OCI-LY7 (cell line): ENCODE measurements around the gene SPOCK1. TPM values are rescaled to one million over a fixed set of nuclear protein-coding genes. Genes with fewer than 3 reads are reported as not detected.

Experiments
- BruUV-seq: library from RNA; stranded (reverse); fragments of 400-500 nt; replicated peaks from 2 replicates; lab custom pipeline; 2021; lab: Mats Ljungman, UMichigan
- CTCF ChIA-PET: fragments of 300-600 bp; sonication (Branson Sonifier 250); formaldehyde crosslinking; loops from one replicate; lab custom pipeline; 2022; ENCODE audit warnings: antibody characterized with exemption; ENCODE audit not compliant: unreplicated experiment; lab: Charles Lee
- POLR2A ChIA-PET: fragments of 300-600 bp; sonication (Branson Sonifier 250); formaldehyde crosslinking; loops from one replicate; lab custom pipeline; 2022; ENCODE audit warnings: antibody characterized with exemption; lab: Charles Lee
- DNase-seq: peaks from one replicate; pipeline ENCODE4 v3.0.0-alpha.2; 2015; ENCODE audit warnings: low spot score
- H2AFZ ChIP-seq: fragments of 200-600 bp; sonication (generic), shearing (Covaris generic); 2 replicates; pipeline ENCODE4 v1.6.1; 2014; ENCODE audit warnings: mild to moderate bottlenecking, antibody characterized with exemption, low read length, moderate library complexity
- H3K27ac ChIP-seq: fragments of 200-600 bp; sonication (generic); 2 replicates; pipeline ENCODE4 v1.5.1; 2014; ENCODE audit warnings: mixed run types, low read depth, mild to moderate bottlenecking, moderate library complexity, low read length, inconsistent platforms; ENCODE audit not compliant: poor library complexity, severe bottlenecking
- H3K36me3 ChIP-seq: fragments of 200-600 bp; sonication (generic); 2 replicates; pipeline ENCODE4 v1.6.1; 2014; ENCODE audit warnings: mild to moderate bottlenecking, antibody characterized with exemption, low read length, moderate library complexity, mixed read lengths; ENCODE audit not compliant: insufficient read depth
- H3K4me1 ChIP-seq: fragments of 200-600 bp; sonication (generic); 2 replicates; pipeline ENCODE4 v1.5.1; 2014; ENCODE audit warnings: mild to moderate bottlenecking, low read length; ENCODE audit not compliant: insufficient read depth, poor library complexity, severe bottlenecking
- H3K4me2 ChIP-seq: fragments of 200-600 bp; sonication (generic); 2 replicates; pipeline ENCODE4 v1.6.1; 2014; ENCODE audit warnings: mild to moderate bottlenecking, low read length
- H3K4me3 ChIP-seq: fragments of 200-600 bp; sonication (generic); 2 replicates; pipeline ENCODE4 v1.5.1; 2014; ENCODE audit warnings: mild to moderate bottlenecking, low read depth, low read length; ENCODE audit not compliant: poor library complexity, severe bottlenecking
- H3K79me2 ChIP-seq: fragments of 200-600 bp; sonication (generic); 2 replicates; pipeline ENCODE4 v1.6.1; 2016; ENCODE audit warnings: low read depth, mild to moderate bottlenecking, low read length, moderate library complexity, mixed read lengths; ENCODE audit not compliant: insufficient read depth
- H3K9me2 ChIP-seq: fragments of 200-600 bp; sonication (generic); 2 replicates; pipeline ENCODE4 v1.6.1; 2016; ENCODE audit warnings: mild to moderate bottlenecking, low read length, mixed read lengths; ENCODE audit not compliant: insufficient read depth
- H3K9me3 ChIP-seq: fragments of 200-600 bp; sonication (generic); 2 replicates; pipeline ENCODE4 v1.6.1; 2014; ENCODE audit warnings: mild to moderate bottlenecking, mixed run types, low read length, mixed read lengths
- H4K20me1 ChIP-seq: fragments of 200-600 bp; sonication (generic); 2 replicates; pipeline ENCODE4 v1.6.1; 2014; ENCODE audit warnings: mild to moderate bottlenecking, antibody characterized with exemption, low read length, moderate library complexity, mixed read lengths; ENCODE audit not compliant: insufficient read depth
- CTCF ChIP-seq: fragments of 200-600 bp; sonication (generic); conservative IDR thresholded peaks from 2 replicates; pipeline ENCODE4 v1.5.1; 2014; ENCODE audit warnings: mild to moderate bottlenecking, antibody characterized with exemption, low read length, moderate library complexity, mixed read lengths
- EZH2phosphoT487 ChIP-seq: fragments of 200-600 bp; sonication (generic); IDR thresholded peaks from 2 replicates; pipeline ENCODE4 v1.6.1; 2018; ENCODE audit warnings: low read depth, borderline replicate concordance, mild to moderate bottlenecking, mixed run types, antibody characterized with exemption, low read length, moderate library complexity, mixed read lengths
- intact Hi-C: fragments of 100-400 bp; cut with micrococcal nuclease; formaldehyde crosslinking; loops from one replicate; pipeline ENCODE4 v1.10.0; 2022; ENCODE audit not compliant: unreplicated experiment
- total RNA-seq, 2 experiments: library from RNA; depleted of rRNA in 1 of 2; stranded (reverse); fragments of >200 nt in 1 of 2; shearing (Covaris generic) in 1 of 2; gene quantifications; 2 replicates each; pipeline ENCODE4 v1.2.3, GENCODE V29; 2014 to 2022

The SPOCK1 gene
- total RNA-seq, 2 experiments from 2014 or later, result 0.29 to 1.5 TPM

- POLR2A ChIA-PET, result interaction anchor here (0.7 kb wide), 1 partner anchor 273 kb away, joined by 3 read pairs; no protein-coding TSS in a partner anchor
- H4K20me1 ChIP-seq, result no peaks in the 10 kb centered on the region
- H3K4me2 ChIP-seq, result no peak overlapping the region
- no peak for DNase-seq
- no peaks in the 10 kb centered on the region for H3K4me1 ChIP-seq
- H3K27ac ChIP-seq, result no peak overlapping the region
- H3K9me2 ChIP-seq, result no peaks in the 10 kb centered on the region
- no TSS peak for BruUV-seq
- no peaks in the 10 kb centered on the region for H3K36me3 ChIP-seq
- no peaks in the 10 kb centered on the region for H3K9me3 ChIP-seq
- CTCF ChIA-PET, result no interaction called here
- no peak for TF ChIP-seq EZH2phosphoT487
- no peak for TF ChIP-seq CTCF
- H2AFZ ChIP-seq, result no peak overlapping the region
- no peak overlapping the region for H3K4me3 ChIP-seq
- no peaks in the 10 kb centered on the region for H3K79me2 ChIP-seq
- intact Hi-C loops, result no loop called here
Measured at GRCh38 chr5:137365126-137365865, 133.8 kb downstream of the SPOCK1 start.

- BruUV-seq, result no TSS peak
Measured at GRCh38 chr5:137361280-137361679, 137.8 kb downstream of the SPOCK1 start.

More at GRCh38 chr5:137361280-137361679, 137.8 kb downstream of the SPOCK1 start:
- no peaks in the 10 kb centered on the region for H3K79me2 ChIP-seq
- intact Hi-C loops, result no loop called here
- no peak overlapping the region for H2AFZ ChIP-seq
- DNase-seq, result no peak
- H3K36me3 ChIP-seq, result no peaks in the 10 kb centered on the region
- H3K4me3 ChIP-seq, result no peak overlapping the region
- no peaks in the 10 kb centered on the region for H4K20me1 ChIP-seq
- no peak overlapping the region for H3K4me2 ChIP-seq
- H3K9me3 ChIP-seq, result no peaks in the 10 kb centered on the region
- H3K9me2 ChIP-seq, result no peaks in the 10 kb centered on the region
- no peak overlapping the region for H3K27ac ChIP-seq
- ChIA-PET POLR2A (no interaction called here), CTCF (no interaction called here)
- TF ChIP-seq CTCF (no peak), EZH2phosphoT487 (no peak)
- no peaks in the 10 kb centered on the region for H3K4me1 ChIP-seq
